ENCODE measurements around the gene EXOC4.

The EXOC4 gene

DNA sequence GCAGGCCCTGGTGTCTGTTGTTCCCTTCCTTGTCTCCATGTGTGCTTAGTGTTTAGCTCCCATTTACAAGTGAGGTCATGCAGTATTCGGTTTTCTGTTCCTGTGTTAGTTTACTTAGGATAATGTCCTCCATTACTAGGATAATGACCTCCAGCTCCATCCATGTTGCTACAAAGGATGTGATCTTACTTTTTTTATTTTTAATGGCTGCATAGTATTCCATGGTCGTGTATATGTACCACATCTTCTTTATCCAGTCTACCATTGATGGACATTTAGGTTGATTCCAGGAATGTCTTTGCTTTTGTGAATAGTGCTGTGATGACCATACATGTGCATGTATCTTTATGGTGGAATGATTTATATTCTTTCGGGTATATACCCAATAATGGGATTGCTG lies 333.4 kb downstream of the EXOC4 start:
- TF ChIP-seq, protein P1, sequence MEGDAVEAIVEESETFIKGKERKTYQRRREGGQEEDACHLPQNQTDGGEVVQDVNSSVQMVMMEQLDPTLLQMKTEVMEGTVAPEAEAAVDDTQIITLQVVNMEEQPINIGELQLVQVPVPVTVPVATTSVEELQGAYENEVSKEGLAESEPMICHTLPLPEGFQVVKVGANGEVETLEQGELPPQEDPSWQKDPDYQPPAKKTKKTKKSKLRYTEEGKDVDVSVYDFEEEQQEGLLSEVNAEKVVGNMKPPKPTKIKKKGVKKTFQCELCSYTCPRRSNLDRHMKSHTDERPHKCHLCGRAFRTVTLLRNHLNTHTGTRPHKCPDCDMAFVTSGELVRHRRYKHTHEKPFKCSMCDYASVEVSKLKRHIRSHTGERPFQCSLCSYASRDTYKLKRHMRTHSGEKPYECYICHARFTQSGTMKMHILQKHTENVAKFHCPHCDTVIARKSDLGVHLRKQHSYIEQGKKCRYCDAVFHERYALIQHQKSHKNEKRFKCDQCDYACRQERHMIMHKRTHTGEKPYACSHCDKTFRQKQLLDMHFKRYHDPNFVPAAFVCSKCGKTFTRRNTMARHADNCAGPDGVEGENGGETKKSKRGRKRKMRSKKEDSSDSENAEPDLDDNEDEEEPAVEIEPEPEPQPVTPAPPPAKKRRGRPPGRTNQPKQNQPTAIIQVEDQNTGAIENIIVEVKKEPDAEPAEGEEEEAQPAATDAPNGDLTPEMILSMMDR (IDR thresholded peaks at IDR 0.05; ENCODE audit: low read depth, low read length), result no peak
- Histone ChIP-seq H3K27ac (no peak overlapping the region), H3K9me3 (ENCODE audit: severe bottlenecking) (no peaks in the 10 kb centered on the region), H3K36me3 (no peaks in the 10 kb centered on the region), H3K27me3 (ENCODE audit: insufficient read depth, low read depth, severe bottlenecking) (no peaks in the 10 kb centered on the region), H3K4me3 (ENCODE audit: low read depth, low read length) (no peak overlapping the region)
- DNase-seq, result no peak

DNA sequence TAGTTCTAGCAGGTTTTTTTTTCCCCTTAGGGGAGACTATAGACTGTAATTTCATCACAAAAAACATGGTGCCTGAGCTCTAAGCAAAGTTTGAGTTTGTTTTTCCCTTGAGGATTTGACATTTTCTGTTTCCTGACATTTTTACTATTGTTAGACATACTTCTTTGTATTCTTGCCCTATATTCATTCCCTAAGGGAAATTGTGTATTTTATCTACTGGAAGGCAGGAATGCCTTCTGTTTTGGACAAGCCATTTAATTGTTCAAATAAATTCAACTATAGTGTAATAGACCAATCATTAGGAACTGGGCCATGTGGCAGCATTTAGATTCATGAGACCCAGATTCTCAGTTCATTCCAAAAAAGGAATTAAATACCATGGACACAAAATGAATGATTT lies 335.0 kb downstream of the EXOC4 start:
- Histone ChIP-seq H3K27ac (no peak overlapping the region), H3K9me3 (ENCODE audit: severe bottlenecking) (no peaks in the 10 kb centered on the region), H3K36me3 (no peaks in the 10 kb centered on the region), H3K27me3 (ENCODE audit: insufficient read depth, low read depth, severe bottlenecking) (no peaks in the 10 kb centered on the region), H3K4me3 (ENCODE audit: low read depth, low read length) (no peak overlapping the region)
- DNase-seq, result no peak
- TF ChIP-seq, protein P1 (IDR thresholded peaks at IDR 0.05; ENCODE audit: low read depth, low read length), result no peak

DNA sequence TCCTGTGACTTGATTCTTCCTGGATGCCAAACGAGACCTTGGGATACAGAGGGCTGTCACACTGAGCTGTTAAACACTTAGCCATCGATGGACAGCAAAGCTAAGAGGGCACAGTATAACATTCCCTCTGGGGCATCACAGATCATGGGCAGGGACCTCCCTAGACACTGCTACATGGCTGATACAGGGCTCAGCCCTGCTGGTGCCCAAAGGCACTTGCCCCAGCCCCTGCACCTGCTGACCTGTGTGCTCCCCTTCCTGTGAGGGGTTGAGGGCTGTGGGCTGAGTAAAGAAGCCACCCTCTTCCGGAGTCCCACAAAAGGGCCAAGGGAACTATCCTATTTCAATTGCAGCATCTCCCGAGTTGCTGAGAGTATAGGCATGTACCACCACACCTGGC lies 337.9 kb downstream of the EXOC4 start:
- Histone ChIP-seq H3K9me3 (ENCODE audit: severe bottlenecking) (no peaks in the 10 kb centered on the region), H3K36me3 (no peaks in the 10 kb centered on the region), H3K27me3 (ENCODE audit: insufficient read depth, low read depth, severe bottlenecking) (no peaks in the 10 kb centered on the region), H3K27ac (no peak overlapping the region), H3K4me3 (ENCODE audit: low read depth, low read length) (no peak overlapping the region)
- TF ChIP-seq, protein P1 (IDR thresholded peaks at IDR 0.05; ENCODE audit: low read depth, low read length), result no peak
- no peak for DNase-seq

DNA sequence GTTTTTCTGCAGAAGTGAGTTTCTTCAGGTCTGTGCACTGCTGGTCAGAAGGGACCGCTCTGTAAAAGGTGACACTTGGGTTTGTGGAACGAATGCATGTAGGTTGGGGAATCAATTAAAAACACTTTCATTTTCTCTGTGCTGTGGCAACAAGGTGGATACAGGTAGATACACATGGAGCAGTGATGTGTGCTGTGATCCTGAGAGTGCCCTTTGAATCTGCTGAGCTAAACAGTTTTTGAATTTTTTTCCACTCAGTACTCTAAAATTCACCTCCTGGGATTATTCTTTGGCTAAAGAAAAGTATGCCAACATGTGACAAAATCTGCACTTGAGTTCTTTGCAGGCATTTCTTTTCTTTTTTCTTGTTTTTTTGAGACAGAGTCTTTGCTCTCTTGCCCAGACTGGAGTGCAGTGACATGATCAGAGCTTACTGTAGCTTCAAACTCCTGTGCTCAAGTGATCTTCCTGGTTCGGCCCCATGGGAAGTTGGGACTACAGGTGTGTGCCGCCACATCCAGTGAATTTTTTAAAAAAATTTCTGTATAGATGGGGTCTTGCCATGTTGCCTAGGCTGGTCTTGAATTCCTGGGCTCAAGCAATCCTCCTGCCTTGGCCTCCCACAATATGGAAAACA lies 338.9 kb downstream of the EXOC4 start:
- TF ChIP-seq, protein P1 (IDR thresholded peaks at IDR 0.05; ENCODE audit: low read depth, low read length), result no peak
- Histone ChIP-seq H3K36me3 (no peaks in the 10 kb centered on the region), H3K27me3 (ENCODE audit: insufficient read depth, low read depth, severe bottlenecking) (no peaks in the 10 kb centered on the region), H3K4me3 (ENCODE audit: low read depth, low read length) (no peak overlapping the region), H3K9me3 (ENCODE audit: severe bottlenecking) (no peaks in the 10 kb centered on the region), H3K27ac (no peak overlapping the region)
- no peak for DNase-seq

DNA sequence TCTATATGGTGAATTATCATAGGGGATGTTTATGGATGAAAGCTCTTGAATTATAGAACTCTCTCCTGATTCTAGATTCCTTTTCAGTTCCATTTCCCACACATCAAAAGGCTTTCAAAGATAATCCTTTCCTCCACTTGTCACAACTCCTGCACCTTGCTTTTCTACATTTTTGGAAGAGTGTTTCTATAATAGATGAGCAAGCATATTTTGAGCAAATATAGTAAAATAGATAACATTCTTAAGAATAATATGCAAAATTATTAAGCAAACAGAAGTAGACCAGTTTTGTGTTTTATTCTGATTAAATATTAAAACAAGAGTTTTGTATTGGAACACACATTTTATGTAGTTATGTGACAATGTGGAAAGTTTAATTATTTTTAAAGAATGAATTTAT lies 340.7 kb downstream of the EXOC4 start:
- TF ChIP-seq, protein P1 (IDR thresholded peaks at IDR 0.05; ENCODE audit: low read depth, low read length), result no peak
- DNase-seq, result no peak
- H3K27me3 ChIP-seq (ENCODE audit: insufficient read depth, low read depth, severe bottlenecking), result no peaks in the 10 kb centered on the region
- H3K9me3 ChIP-seq (ENCODE audit: severe bottlenecking), result no peaks in the 10 kb centered on the region
- no peak overlapping the region for H3K27ac ChIP-seq
- H3K36me3 ChIP-seq, result no peaks in the 10 kb centered on the region
- no peak overlapping the region for H3K4me3 ChIP-seq (ENCODE audit: low read depth, low read length)

DNA sequence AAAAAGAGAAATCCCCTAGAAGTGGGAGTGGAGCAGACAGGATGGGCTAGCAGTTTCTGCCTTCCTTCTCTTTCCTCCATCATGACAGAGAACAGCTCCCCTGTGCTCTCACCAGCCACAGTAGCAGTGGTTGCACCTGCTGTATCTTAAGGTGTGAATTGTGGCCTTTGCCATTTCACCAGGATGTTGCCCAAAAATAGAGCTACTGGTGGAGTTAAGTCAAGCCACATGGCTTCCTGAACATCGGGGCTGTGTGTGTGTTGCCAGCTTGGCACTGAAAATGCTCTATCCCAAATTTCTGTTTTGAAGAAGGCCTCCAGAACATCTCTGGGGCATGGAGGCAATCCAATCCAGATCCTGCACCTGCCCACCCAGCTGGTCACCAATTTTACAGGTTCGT lies 348.7 kb downstream of the EXOC4 start:
- Histone ChIP-seq H3K9me3 (ENCODE audit: severe bottlenecking) (no peaks in the 10 kb centered on the region), H3K27me3 (ENCODE audit: insufficient read depth, low read depth, severe bottlenecking) (no peaks in the 10 kb centered on the region), H3K27ac (no peak overlapping the region), H3K36me3 (no peaks in the 10 kb centered on the region), H3K4me3 (ENCODE audit: low read depth, low read length) (no peak overlapping the region)
- TF ChIP-seq, protein P1 (IDR thresholded peaks at IDR 0.05; ENCODE audit: low read depth, low read length), result no peak
- DNase-seq, result no peak

Data from WERI-Rb-1 (cell line).